Astrocyte of the cerebellum (primary cell): ENCODE results near the gene WWC1.

Experiments used
- DNase-seq: peaks from one replicate; pipeline ENCODE4 v3.0.0-alpha.2; 2011; ENCODE audit warnings: low read depth
- H3K4me3 ChIP-seq: 2 replicates; pipeline ENCODE4 v1.5.1; 2011; ENCODE audit warnings: mild to moderate bottlenecking, low read depth, low read length, moderate library complexity
- in situ Hi-C: cut with HindIII; loops from 2 replicates; pipeline ENCODE4 v1.10.0; 2017; ENCODE audit warnings: low sequenced_read_pairs
- TF ChIP-seq, protein P1 (sequence below): IDR thresholded peaks from 2 replicates; pipeline ENCODE4 v1.5.1; 2012; ENCODE audit warnings: low read length, low read depth, moderate library complexity, mild to moderate bottlenecking; ENCODE audit errors: missing control alignments

The WWC1 gene

DNA sequence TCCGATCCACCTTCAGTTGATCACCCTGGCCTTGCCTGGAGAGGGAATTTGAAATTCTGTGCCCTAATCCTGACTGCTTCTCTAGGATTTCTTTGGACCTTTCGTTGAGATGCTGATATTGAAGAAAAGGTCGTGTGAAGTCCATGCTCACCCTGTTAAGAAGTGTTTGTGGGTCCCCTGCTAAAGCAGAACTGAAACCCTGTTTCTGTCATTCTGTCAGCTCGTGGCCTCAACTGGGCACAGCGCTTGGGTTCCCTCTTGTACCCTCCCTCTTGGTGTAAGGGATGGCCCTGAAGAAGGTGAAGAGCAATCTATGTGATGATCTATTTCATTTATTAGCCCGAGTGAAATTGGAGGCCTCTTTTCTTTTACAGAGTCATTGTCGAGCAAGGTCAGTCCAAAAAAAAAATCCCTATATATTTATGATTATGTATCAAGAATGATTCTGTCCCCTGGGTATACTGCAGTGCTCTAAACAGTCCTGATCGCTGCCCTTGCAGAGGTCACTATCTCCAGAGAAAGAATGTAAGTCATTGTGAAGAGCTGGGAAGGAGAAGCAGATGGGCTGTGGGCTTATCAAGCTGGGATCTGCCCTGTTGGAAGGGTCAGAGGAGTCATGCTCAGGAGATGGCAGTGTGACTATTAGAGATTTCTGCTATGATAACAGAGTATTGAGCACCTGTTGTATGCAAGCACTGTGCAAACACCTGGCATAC, 56.1 kb downstream of the WWC1 start:
- TF ChIP-seq, protein P1, sequence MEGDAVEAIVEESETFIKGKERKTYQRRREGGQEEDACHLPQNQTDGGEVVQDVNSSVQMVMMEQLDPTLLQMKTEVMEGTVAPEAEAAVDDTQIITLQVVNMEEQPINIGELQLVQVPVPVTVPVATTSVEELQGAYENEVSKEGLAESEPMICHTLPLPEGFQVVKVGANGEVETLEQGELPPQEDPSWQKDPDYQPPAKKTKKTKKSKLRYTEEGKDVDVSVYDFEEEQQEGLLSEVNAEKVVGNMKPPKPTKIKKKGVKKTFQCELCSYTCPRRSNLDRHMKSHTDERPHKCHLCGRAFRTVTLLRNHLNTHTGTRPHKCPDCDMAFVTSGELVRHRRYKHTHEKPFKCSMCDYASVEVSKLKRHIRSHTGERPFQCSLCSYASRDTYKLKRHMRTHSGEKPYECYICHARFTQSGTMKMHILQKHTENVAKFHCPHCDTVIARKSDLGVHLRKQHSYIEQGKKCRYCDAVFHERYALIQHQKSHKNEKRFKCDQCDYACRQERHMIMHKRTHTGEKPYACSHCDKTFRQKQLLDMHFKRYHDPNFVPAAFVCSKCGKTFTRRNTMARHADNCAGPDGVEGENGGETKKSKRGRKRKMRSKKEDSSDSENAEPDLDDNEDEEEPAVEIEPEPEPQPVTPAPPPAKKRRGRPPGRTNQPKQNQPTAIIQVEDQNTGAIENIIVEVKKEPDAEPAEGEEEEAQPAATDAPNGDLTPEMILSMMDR: no peak
- in situ Hi-C loops: no loop called here

DNA sequence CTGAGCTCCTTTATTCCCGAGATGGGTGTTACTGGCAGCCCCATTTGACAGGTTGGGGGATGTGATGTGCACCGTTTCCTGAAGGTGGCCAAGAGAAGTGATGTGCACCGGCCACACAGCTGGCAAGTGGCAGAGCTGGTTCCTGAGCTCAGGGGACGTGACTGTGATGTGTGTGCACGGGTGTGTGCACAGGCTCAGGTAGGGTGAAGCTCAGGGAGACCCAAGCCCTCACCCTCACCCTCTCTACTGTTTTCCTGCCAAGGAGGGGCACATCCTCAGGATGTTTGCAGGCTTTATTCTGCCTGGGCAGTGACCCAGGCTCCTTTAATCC, 56.6 kb downstream of the WWC1 start:
- H3K4me3 ChIP-seq: no peak overlapping the region
- in situ Hi-C loops: no loop called here
- TF ChIP-seq, protein P1: no peak
- no peak for DNase-seq

More for the DNA sequence above, 56.1 kb downstream of the WWC1 start:
- H3K4me3 ChIP-seq: no peak overlapping the region
- DNase-seq: no peak

DNA sequence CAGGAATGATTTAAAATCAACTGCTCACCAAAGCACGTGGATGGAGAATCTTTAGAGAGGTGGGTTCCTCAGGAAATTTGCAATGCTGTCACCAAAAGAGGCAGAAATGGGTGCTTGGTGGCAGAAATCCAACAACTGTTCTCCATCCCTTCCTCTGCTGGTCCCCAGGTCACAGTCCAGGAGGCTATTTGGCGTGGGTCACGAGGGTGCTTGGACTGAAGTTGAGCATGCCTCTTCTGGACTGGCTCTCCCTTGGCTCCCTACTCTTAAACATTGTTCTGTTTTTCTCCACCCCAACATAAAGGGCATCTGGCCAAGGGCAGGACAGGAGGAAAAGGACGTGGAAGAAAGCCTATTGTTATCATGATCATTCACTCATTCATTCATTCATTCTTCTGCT, 58.9 kb downstream of the WWC1 start:
- TF ChIP-seq, protein P1: no peak
- in situ Hi-C loops: loop anchor here (5.0 kb wide), 1 partner anchor 52 kb away; no protein-coding TSS in a partner anchor
- H3K4me3 ChIP-seq: no peak overlapping the region
- no peak for DNase-seq

DNA sequence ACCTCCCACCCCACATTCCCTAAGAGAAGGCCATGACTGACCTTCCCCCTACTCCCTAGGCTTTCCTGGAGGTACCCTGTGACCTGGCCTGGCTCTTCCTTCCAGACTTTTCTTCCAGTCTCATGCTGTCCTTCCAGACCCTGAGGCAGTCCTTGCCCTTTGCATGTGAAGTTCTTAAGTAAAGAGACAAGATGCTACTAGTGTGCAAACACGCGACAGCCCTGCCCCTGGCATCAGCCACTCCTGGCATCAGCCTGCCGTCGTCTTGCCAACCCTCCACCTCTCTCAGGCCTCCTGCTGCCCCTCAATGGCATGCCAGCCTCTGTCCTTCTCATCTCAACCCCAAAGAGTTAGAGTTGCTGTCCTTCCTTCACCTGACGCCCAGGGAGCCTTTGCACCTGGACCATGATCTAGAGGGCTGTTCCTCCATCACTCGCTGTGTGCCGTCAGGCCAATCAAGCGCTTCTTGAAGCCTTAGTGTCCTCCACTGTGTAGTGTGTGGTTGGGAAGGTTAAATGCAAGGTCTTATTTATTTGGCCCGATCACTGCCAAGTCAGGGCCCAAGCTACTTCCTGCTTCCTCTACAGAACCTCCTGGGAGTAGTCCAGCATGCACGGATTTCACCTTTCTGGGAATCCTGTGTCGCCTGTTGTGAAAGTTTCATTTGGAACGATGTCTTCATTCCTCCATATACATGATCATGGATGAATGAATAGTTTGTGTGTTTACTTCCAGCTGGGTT, 61.9 kb downstream of the WWC1 start:
- TF ChIP-seq, protein P1: no peak
- in situ Hi-C loops: loop anchor here (5.0 kb wide), 1 partner anchor 49 kb away; no protein-coding TSS in a partner anchor
- H3K4me3 ChIP-seq: no peak overlapping the region
- no peak for DNase-seq

DNA sequence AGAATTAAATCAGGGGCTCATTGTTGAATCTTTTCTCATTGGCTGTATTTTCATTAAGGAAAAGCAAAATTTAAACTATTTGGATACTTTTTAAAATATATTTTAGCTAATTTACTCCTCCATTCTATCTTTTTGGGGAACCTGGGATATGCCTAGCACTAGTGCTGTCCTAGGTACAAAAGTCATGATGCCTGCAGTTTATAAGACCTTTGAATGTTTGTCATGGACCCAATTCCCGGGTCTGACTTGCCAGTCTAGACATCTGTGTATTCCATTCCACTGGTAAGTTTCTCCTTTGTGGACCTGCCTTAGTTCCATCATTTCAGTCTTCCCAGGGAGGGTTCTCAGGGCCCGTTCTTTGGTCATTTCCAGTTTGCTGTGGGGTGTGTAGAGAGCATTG, 63.0 kb downstream of the WWC1 start:
- in situ Hi-C loops: loop anchor here (5.0 kb wide), 1 partner anchor 48 kb away; no protein-coding TSS in a partner anchor
- H3K4me3 ChIP-seq: no peak overlapping the region
- TF ChIP-seq, protein P1: no peak
- DNase-seq: no peak

DNA sequence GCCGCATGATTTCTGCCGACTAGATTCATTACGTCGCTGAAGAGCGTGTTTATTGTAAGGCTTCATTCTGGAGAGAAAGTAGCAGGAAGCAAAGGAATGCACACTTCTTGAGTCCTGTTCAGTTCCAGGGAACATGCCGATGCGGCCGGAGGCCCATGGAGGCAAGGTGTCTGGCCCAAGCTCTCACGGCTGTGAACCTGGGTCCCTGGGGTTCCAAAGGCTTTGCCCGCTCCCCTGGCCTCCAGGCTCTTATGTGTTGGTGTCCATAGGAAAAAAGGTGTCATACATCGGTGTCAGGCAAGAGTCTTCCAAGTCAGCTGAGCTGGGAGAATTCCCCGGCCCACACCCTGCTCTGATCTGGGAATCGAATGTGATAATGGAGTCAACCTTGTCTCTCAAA, 64.7 kb downstream of the WWC1 start:
- in situ Hi-C loops: no loop called here
- DNase-seq: no peak
- TF ChIP-seq, protein P1: no peak
- no peak overlapping the region for H3K4me3 ChIP-seq
